Measurements from ENCODE around the gene MAMSTR. TPM values are rescaled to one million over a fixed set of nuclear protein-coding genes. Genes with fewer than 3 reads are reported as not detected.

The MAMSTR gene
- total and polyA plus RNA-seq, 2 of the 4 experiments (the other 2 are of a cell fraction): 0.18 to 1.9 TPM

DNA sequence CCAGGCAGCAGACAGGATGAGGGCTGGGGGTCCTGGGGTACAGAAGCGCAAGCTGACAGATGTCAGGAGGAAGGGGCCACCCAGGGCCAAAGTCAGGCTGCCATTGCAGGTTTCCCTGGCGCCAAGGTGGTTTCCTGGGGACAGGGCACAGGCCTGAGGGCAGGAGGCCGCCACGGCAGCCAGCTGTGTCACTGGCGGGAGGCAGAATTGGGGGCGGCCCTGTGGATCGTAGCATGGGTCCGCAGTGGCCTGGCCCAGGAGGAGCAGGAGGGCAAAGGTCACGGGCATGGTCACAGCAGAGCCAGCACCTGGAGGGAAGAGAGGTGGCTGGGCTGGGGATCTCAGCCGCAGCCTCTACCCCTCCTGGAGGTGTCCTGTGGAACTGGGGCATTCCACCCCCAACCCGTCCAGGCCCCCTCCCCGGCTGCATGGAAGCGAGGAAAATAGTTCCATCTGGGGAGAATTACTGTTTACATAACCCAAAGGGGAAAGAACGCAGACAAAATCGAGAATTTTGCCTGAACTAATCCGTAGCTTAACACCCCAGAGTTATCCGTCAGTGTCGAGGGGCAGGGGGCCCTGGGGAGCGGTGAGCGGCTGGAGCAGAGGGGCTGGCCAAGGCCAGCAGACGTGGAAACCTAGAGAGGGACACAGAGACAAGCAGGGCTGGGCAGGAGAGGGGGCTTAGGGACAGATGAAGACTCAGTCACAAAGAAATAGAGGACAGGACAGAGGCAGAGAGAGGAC, 48.7 kb downstream of the MAMSTR start:
- Histone ChIP-seq H2BK5ac (ENCODE audit: low read depth, low read length, poor library complexity, severe bottlenecking) (no peak overlapping the region), H3K4ac (ENCODE audit: low read depth, low read length) (no peak overlapping the region), H2BK120ac (ENCODE audit: low read depth, low read length) (no peak overlapping the region), H3K79me1 (ENCODE audit: low read depth in 1 of 2, low read length in 2 of 2) (no peaks in the 10 kb centered on the region), H3K9ac (ENCODE audit: low read depth, low read length) (no peak overlapping the region), H3K4me2 (ENCODE audit: low read depth, low read length) (no peak overlapping the region), H3K23ac (ENCODE audit: low read depth, low read length) (no peak overlapping the region), H3K4me3 (ENCODE audit: insufficient read depth, low read depth, low read length) (no peak overlapping the region), H2BK20ac (ENCODE audit: low read depth, low read length) (no peak overlapping the region), H3K9me3 (ENCODE audit: control insufficient read depth, insufficient read depth, low read length) (no peaks in the 10 kb centered on the region), H2AK9ac (replicated peaks; ENCODE audit: low read depth, low read length, poor library complexity) (no peak overlapping the region), H2AFZ (replicated peaks; ENCODE audit: low read length, poor library complexity) (peak overlapping the region; percentile 43), H4K20me1 (ENCODE audit: insufficient read depth, low read length) (no peaks in the 10 kb centered on the region), H3K36me3 (ENCODE audit: control insufficient read depth, insufficient read depth, low read length) (no peaks in the 10 kb centered on the region), H3K27ac (ENCODE audit: insufficient read depth, low read length) (no peak overlapping the region), H4K5ac (ENCODE audit: low read depth, low read length) (no peak overlapping the region), H3K56ac (ENCODE audit: extremely low read depth, insufficient read depth, low read length) (no peak overlapping the region), H2AK5ac (ENCODE audit: low read depth, low read length) (no peak overlapping the region), H4K8ac (ENCODE audit: low read depth in 2 of 2, low read length in 2 of 2) (no peak overlapping the region), H4K91ac (ENCODE audit: insufficient read depth, low read depth, low read length) (no peak overlapping the region), H3K27me3 (ENCODE audit: control insufficient read depth, insufficient read depth, low read length) (peaks cover 7% of the 10 kb centered on the region), H3K4me1 (ENCODE audit: control insufficient read depth, insufficient read depth, low read length) (no peaks in the 10 kb centered on the region), H3K14ac (replicated peaks; ENCODE audit: low read depth, low read length) (no peak overlapping the region), H3K18ac (ENCODE audit: low read depth, low read length) (no peak overlapping the region), H3K9me1 (ENCODE audit: insufficient read depth, low read length) (no peaks in the 10 kb centered on the region), H2BK15ac (ENCODE audit: low read depth, low read length) (no peak overlapping the region)
- 62% methylated on average over 13 of the region's 21 CpGs; no CpG with 5 or more reads in 1 of the 2 experiments for WGBS, 2 experiments (ENCODE audit: extremely low coverage in 2 of 2, insufficient read length in 1 of 2)
- ChIA-PET POLR2A (ENCODE audit: unreplicated experiment) (no interaction called here), CTCF (no interaction called here)
- DNase-seq (no peak), ATAC-seq (ENCODE audit: low read depth) (no peak)
- no TSS peak for BruUV-seq (replicated peaks)
- dilution Hi-C loops (cut with HindIII; ENCODE audit: low sequenced_read_pairs, unreplicated experiment) (no loop called here), intact Hi-C loops (cut with micrococcal nuclease) (no loop called here), in situ Hi-C loops (cut with MboI; ENCODE audit: low sequenced_read_pairs) (no loop called here)
- TF ChIP-seq CHD1 (IDR thresholded peaks at IDR 0.05; ENCODE audit: low read depth, low read length) (no peak), NFE2L2 (IDR thresholded peaks at IDR 0.05; ENCODE audit: low read depth, low read length) (no peak)
